HepG2 (cell line): ENCODE data around the gene AIP. TPM values are rescaled to one million over a fixed set of nuclear protein-coding genes. Genes with fewer than 3 reads are reported as not detected.
A peak's percentile ranks its signal among the peaks of the same experiment; 100 is the strongest.

ENCODE experiments used
- BCLAF1 ChIP-seq: fragments of 450-650 bp; IDR thresholded peaks from 2 replicates; pipeline ENCODE4 v1.6.1; 2017; ENCODE audit warnings: mild to moderate bottlenecking
- BRCA1 ChIP-seq: sonication (generic); formaldehyde crosslinking; IDR thresholded peaks from 2 replicates; pipeline ENCODE4 v1.4.0; 2020; ENCODE audit warnings: missing genetic modification reagents
- CHD2 ChIP-seq: IDR thresholded peaks from 2 replicates; pipeline ENCODE4 v1.6.1; 2011; ENCODE audit warnings: low read depth, low read length, improper control_type of control experiment
- FOXC1 ChIP-seq: sonication (generic); formaldehyde crosslinking; IDR thresholded peaks from 2 replicates; pipeline ENCODE4 v1.8.0; 2022; ENCODE audit warnings: mild to moderate bottlenecking, missing genetic modification reagents, borderline replicate concordance
- IRF2 ChIP-seq: IDR thresholded peaks from 2 replicates; pipeline ENCODE4 v1.6.1; 2018; ENCODE audit warnings: missing genetic modification reagents, missing compliant biosample characterization
- JUNB ChIP-seq: sonication (generic); formaldehyde crosslinking; IDR thresholded peaks from 2 replicates; pipeline ENCODE4 v1.8.0; 2022; ENCODE audit warnings: missing genetic modification reagents, mild to moderate bottlenecking, borderline replicate concordance
- KLF15 ChIP-seq: sonication (generic); formaldehyde crosslinking; IDR thresholded peaks from 2 replicates; pipeline ENCODE4 v1.8.1; 2023; ENCODE audit warnings: borderline replicate concordance, mild to moderate bottlenecking, inconsistent platforms, missing genetic modification reagents, mixed read lengths
- KLF16 ChIP-seq, 2 experiments: sonication (generic) in 1 of 2; formaldehyde crosslinking in 1 of 2; IDR thresholded peaks; 2 replicates each; pipeline versions ENCODE4 v1.6.1 to v1.8.0; 2016 to 2023; ENCODE audit warnings: missing genetic modification reagents in 2 of 2, missing compliant biosample characterization in 1 of 2
- MIER2 ChIP-seq: IDR thresholded peaks from 2 replicates; pipeline ENCODE4 v1.6.1; 2016; ENCODE audit warnings: missing biosample characterization, missing genetic modification reagents
- NCOA2 ChIP-seq: sonication (generic); formaldehyde crosslinking; IDR thresholded peaks from 2 replicates; pipeline ENCODE4 v1.8.0; 2022; ENCODE audit warnings: inconsistent platforms
- ONECUT2 ChIP-seq: sonication (generic); formaldehyde crosslinking; IDR thresholded peaks from 2 replicates; pipeline ENCODE4 v1.4.0; 2020; ENCODE audit warnings: missing genetic modification reagents
- PCBP1 ChIP-seq: fragments of 200-400 bp; formaldehyde crosslinking; IDR thresholded peaks from 2 replicates; pipeline ENCODE4 v1.6.1; 2017; ENCODE audit warnings: mild to moderate bottlenecking, low read depth, low read length, borderline replicate concordance
- PHB2 ChIP-seq: fragments of 450-650 bp; IDR thresholded peaks from 2 replicates; pipeline ENCODE4 v1.6.1; 2018; ENCODE audit not compliant: partially characterized antibody
- RBM22 ChIP-seq: fragments of 200-400 bp; formaldehyde crosslinking; optimal IDR thresholded peaks from 2 replicates; pipeline ENCODE3; 2017; ENCODE audit warnings: mild to moderate bottlenecking, low read length, moderate library complexity
- SNAPC4 ChIP-seq: sonication (generic); formaldehyde crosslinking; IDR thresholded peaks from 2 replicates; pipeline ENCODE4 v1.4.0; 2020; ENCODE audit warnings: mild to moderate bottlenecking, missing genetic modification reagents
- SRY ChIP-seq: sonication (generic); formaldehyde crosslinking; IDR thresholded peaks from 2 replicates; pipeline ENCODE4 v1.8.0; 2022; ENCODE audit warnings: mild to moderate bottlenecking, missing genetic modification reagents
- ZFP41 ChIP-seq: sonication (generic); formaldehyde crosslinking; IDR thresholded peaks from 2 replicates; pipeline ENCODE4 v1.4.0; 2020; ENCODE audit warnings: mild to moderate bottlenecking, missing genetic modification reagents, borderline replicate concordance
- ZFP82 ChIP-seq: sonication (generic); formaldehyde crosslinking; IDR thresholded peaks from 2 replicates; pipeline ENCODE4 v1.5.1; 2020; ENCODE audit warnings: mild to moderate bottlenecking, missing genetic modification reagents, borderline replicate concordance
- ZMYM2 ChIP-seq: sonication (generic); formaldehyde crosslinking; IDR thresholded peaks from 2 replicates; pipeline ENCODE4 v1.8.0; 2022; ENCODE audit warnings: mild to moderate bottlenecking, missing genetic modification reagents
- ZNF547 ChIP-seq: sonication (generic); formaldehyde crosslinking; IDR thresholded peaks from 2 replicates; pipeline ENCODE4 v1.5.1; 2020; ENCODE audit warnings: mild to moderate bottlenecking, missing genetic modification reagents
- ZNF569 ChIP-seq: sonication (generic); formaldehyde crosslinking; IDR thresholded peaks from 2 replicates; pipeline ENCODE4 v1.5.0; 2020; ENCODE audit warnings: mild to moderate bottlenecking, missing genetic modification reagents, moderate library complexity, borderline replicate concordance
- ZNF616 ChIP-seq: sonication (generic); formaldehyde crosslinking; IDR thresholded peaks from 2 replicates; pipeline ENCODE4 v1.5.0; 2020; ENCODE audit warnings: low read depth, mild to moderate bottlenecking, missing genetic modification reagents
- ZNF775 ChIP-seq: sonication (generic); formaldehyde crosslinking; IDR thresholded peaks from 2 replicates; pipeline ENCODE4 v1.4.0; 2020; ENCODE audit warnings: missing genetic modification reagents, mild to moderate bottlenecking, moderate library complexity, borderline replicate concordance
- ZNF777 ChIP-seq: sonication (generic); formaldehyde crosslinking; IDR thresholded peaks from 2 replicates; pipeline ENCODE4 v1.4.0; 2020; ENCODE audit warnings: missing genetic modification reagents
- polyA plus RNA-seq, 8 experiments: library from polyadenylated mRNA; depleted of rRNA in 3 of 8; stranded (reverse) in 7 of 8; unstranded in 1 of 8; fragments of >200 nt; fragmentation: Illumina TruSeq in 4 of 8; extraction: Trizol in 4 of 8; gene quantifications; 2 replicates each; pipeline versions ENCODE4 v1.2.1 to v1.2.3, GENCODE V29; 2011 to 2016; ENCODE audit warnings: low read depth in 4 of 8, missing spikeins in 1 of 8, mixed read lengths in 1 of 8; ENCODE audit not compliant: insufficient read depth in 1 of 8
- total RNA-seq, 5 experiments: library from RNA; depleted of rRNA; stranded (reverse); fragments of >200 nt; fragmentation: Illumina TruSeq; extraction: Trizol; gene quantifications; 2 replicates each; pipeline ENCODE4 v1.2.3, GENCODE V29; 2016; ENCODE audit warnings: low read depth in 1 of 5

The AIP gene
- total and polyA plus RNA-seq, 2 of the 13 experiments (the other 11 are each of a cell fraction or from before 2014, with no cell fraction given), result 51.8 to 110 TPM

GRCh38 chr11:67505605-67506396 is 23.0 kb downstream of the AIP start (continued):
- TF ChIP-seq BCLAF1, result no peak
- no peak for TF ChIP-seq ZNF775 (CRISPR knock-in tag)
- no peak for TF ChIP-seq ZFP41 (CRISPR knock-in tag)
- no peak for TF ChIP-seq FOXC1
- no peak for TF ChIP-seq PCBP1
- TF ChIP-seq JUNB (CRISPR knock-in tag), result no peak
- TF ChIP-seq ZMYM2 (CRISPR knock-in tag), result peak; percentile 75
- TF ChIP-seq IRF2 (CRISPR knock-in tag), result peak; percentile 63; the same call in 1 of the 2 replicates
- TF ChIP-seq ZNF777 (CRISPR knock-in tag), result no peak
- TF ChIP-seq ZNF547 (CRISPR knock-in tag), result 0 out of 2 replicates have a peak, but pooled peaks have one; percentile 29
- TF ChIP-seq NCOA2 (CRISPR knock-in tag), result no peak
- no peak for TF ChIP-seq ZFP82
- TF ChIP-seq ZNF569 (CRISPR knock-in tag), result no peak
- TF ChIP-seq ZNF616 (CRISPR knock-in tag), result no peak
- no peak for TF ChIP-seq PHB2
- TF ChIP-seq ONECUT2 (CRISPR knock-in tag), result no peak
- TF ChIP-seq BRCA1 (CRISPR knock-in tag), result no peak
- TF ChIP-seq SRY (CRISPR knock-in tag), result 0 out of 2 replicates have a peak, but pooled peaks have one; percentile 46
- no peak for TF ChIP-seq CHD2
- no peak for TF ChIP-seq KLF15
- peak in 1 of 2 experiments; percentile 47; a peak in 1 of 4 replicates for TF ChIP-seq KLF16 (CRISPR knock-in tag; IDR thresholded peaks at IDR 0.05)
- no peak for TF ChIP-seq MIER2 (CRISPR knock-in tag)
- TF ChIP-seq RBM22, result no peak
- 0 out of 2 replicates have a peak, but pooled peaks have one; percentile 36 for TF ChIP-seq SNAPC4 (CRISPR knock-in tag)
